Testis (tissue), 2 donors: ENCODE measurements around the gene VIT.

Source experiments
- CTCF ChIP-seq, 3 experiments: fragments of 450-650 bp in 2 of 3; fragments of 200-600 bp in 1 of 3; sonication (generic) in 1 of 3; IDR thresholded peaks; one replicate each; pipeline ENCODE4 v1.5.1; 2016 to 2019; ENCODE audit warnings: antibody characterized with exemption in 3 of 3, mild to moderate bottlenecking in 2 of 3, moderate library complexity in 1 of 3
- POLR2A ChIP-seq: fragments of 450-650 bp; IDR thresholded peaks from one replicate; pipeline ENCODE4 v1.6.1; 2017; ENCODE audit warnings: antibody characterized with exemption, mild to moderate bottlenecking, moderate library complexity

- TF ChIP-seq POLR2A = no peak
- no peak for TF ChIP-seq CTCF (IDR thresholded peaks at IDR 0.05)
Measured at GRCh38 chr2:36683002-36683401, 13.5 kb upstream of the VIT start.
